ENCODE measurements around the gene SUCLA2.

The SUCLA2 gene

GRCh38 chr13:48040896-48041295 is 39.8 kb upstream of the SUCLA2 start:
- Histone ChIP-seq H3K27ac (replicated peaks) (no peak overlapping the region), H3K4me3 (replicated peaks; ENCODE audit: insufficient read depth, low read length) (no peak overlapping the region), H3K27me3 (ENCODE audit: insufficient read depth, poor library complexity, severe bottlenecking) (no peaks in the 10 kb centered on the region)
- no peak for TF ChIP-seq GABPA (IDR thresholded peaks at IDR 0.05; ENCODE audit: low read depth)
- TF ChIP-seq REST (IDR thresholded peaks at IDR 0.05; ENCODE audit: insufficient replicate concordance, low read depth) = no peak
- TF ChIP-seq SPI1 (IDR thresholded peaks at IDR 0.05; ENCODE audit: borderline replicate concordance, low read depth) = no peak
- no peak for TF ChIP-seq POLR2AphosphoS5 (IDR thresholded peaks at IDR 0.05; ENCODE audit: low read depth)
- TF ChIP-seq CTCF (IDR thresholded peaks at IDR 0.05; ENCODE audit: insufficient read depth, low read length) = no peak
- DNase-seq (ENCODE audit: low read depth in 1 of 2, low spot score in 1 of 2) = no peak

- no peak overlapping the region for H3K27ac ChIP-seq (replicated peaks)
- TF ChIP-seq POLR2AphosphoS5 (IDR thresholded peaks at IDR 0.05; ENCODE audit: low read depth) = no peak
- TF ChIP-seq GABPA (IDR thresholded peaks at IDR 0.05; ENCODE audit: low read depth) = no peak
- no peak for TF ChIP-seq CTCF (IDR thresholded peaks at IDR 0.05; ENCODE audit: insufficient read depth, low read length)
- TF ChIP-seq SPI1 (IDR thresholded peaks at IDR 0.05; ENCODE audit: borderline replicate concordance, low read depth) = no peak
- TF ChIP-seq REST (IDR thresholded peaks at IDR 0.05; ENCODE audit: insufficient replicate concordance, low read depth) = no peak
Measured at GRCh38 chr13:48040049-48040448, 39.0 kb upstream of the SUCLA2 start.

GRCh38 chr13:48038761-48039160 is 37.7 kb upstream of the SUCLA2 start:
- no peak for DNase-seq (ENCODE audit: low read depth in 1 of 2, low spot score in 1 of 2)
- H3K27ac ChIP-seq (replicated peaks) = no peak overlapping the region
- TF ChIP-seq REST (IDR thresholded peaks at IDR 0.05; ENCODE audit: insufficient replicate concordance, low read depth) (no peak), POLR2AphosphoS5 (IDR thresholded peaks at IDR 0.05; ENCODE audit: low read depth) (no peak), CTCF (IDR thresholded peaks at IDR 0.05; ENCODE audit: insufficient read depth, low read length) (no peak), SPI1 (IDR thresholded peaks at IDR 0.05; ENCODE audit: borderline replicate concordance, low read depth) (no peak), GABPA (IDR thresholded peaks at IDR 0.05; ENCODE audit: low read depth) (no peak)
- no peaks in the 10 kb centered on the region for H3K27me3 ChIP-seq (ENCODE audit: insufficient read depth, poor library complexity, severe bottlenecking)
- no peak overlapping the region; the same call in 1 of the 2 replicates for H3K4me3 ChIP-seq (replicated peaks; ENCODE audit: insufficient read depth, low read length)

More at GRCh38 chr13:48040049-48040448, 39.0 kb upstream of the SUCLA2 start:
- H3K4me3 ChIP-seq (replicated peaks; ENCODE audit: insufficient read depth, low read length) = no peak overlapping the region
- DNase-seq (ENCODE audit: low read depth in 1 of 2, low spot score in 1 of 2) = no peak
- H3K27me3 ChIP-seq (ENCODE audit: insufficient read depth, poor library complexity, severe bottlenecking) = no peaks in the 10 kb centered on the region

Data from HL-60 (cell line).